H1 (cell line): ENCODE results near the gene OGFR. TPM values are rescaled to one million over a fixed set of nuclear protein-coding genes. Genes with fewer than 3 reads are reported as not detected.

Experiments used
- CTCF ChIA-PET: fragments of 300-600 bp; sonication (Branson Sonifier 250); formaldehyde crosslinking; loops from one replicate; lab custom pipeline; 2021; ENCODE audit not compliant: partially characterized antibody; lab: Charles Lee
- POLR2A ChIA-PET: fragments of 300-600 bp; sonication (Branson Sonifier 250); formaldehyde crosslinking; loops from one replicate; lab custom pipeline; 2021; ENCODE audit warnings: inconsistent platforms; ENCODE audit not compliant: partially characterized antibody; lab: Charles Lee
- DNase-seq, 2 experiments: peaks; one replicate each; pipeline versions ENCODE4 v3.0.0 to v3.0.0-alpha.2; 2010 to 2022; ENCODE audit warnings: low spot score in 2 of 2, low read depth in 1 of 2, mixed read lengths in 1 of 2
- FAIRE-seq: peaks from 2 replicates; lab custom pipeline; 2011; peaks lifted over from hg19 to GRCh38; lab: Jason Lieb, UNC
- H2AFZ ChIP-seq: 2 replicates; pipeline ENCODE4 v1.8.1; 2012; ENCODE audit warnings: low read length, inconsistent platforms
- H2AK5ac ChIP-seq: 2 replicates; pipeline ENCODE4 v1.6.1; 2013; ENCODE audit warnings: low read depth, low read length
- H2BK120ac ChIP-seq: replicated peaks from 2 replicates; pipeline ENCODE3; 2013; ENCODE audit warnings: low read depth, low read length, inconsistent platforms
- H2BK12ac ChIP-seq: 2 replicates; pipeline ENCODE4 v1.6.1; 2013; ENCODE audit warnings: low read depth, low read length
- H2BK15ac ChIP-seq: 2 replicates; pipeline ENCODE4 v1.6.1; 2013; ENCODE audit warnings: low read length
- H2BK20ac ChIP-seq: 2 replicates; pipeline ENCODE4 v1.6.1; 2013; ENCODE audit warnings: low read length
- H2BK5ac ChIP-seq: 2 replicates; pipeline ENCODE4 v1.6.1; 2013; ENCODE audit warnings: low read depth, low read length
- H3K14ac ChIP-seq: 2 replicates; pipeline ENCODE4 v1.6.1; 2013; ENCODE audit warnings: inconsistent platforms; ENCODE audit not compliant: insufficient read length
- H3K18ac ChIP-seq: 2 replicates; pipeline ENCODE4 v1.6.1; 2013; ENCODE audit warnings: low read length; ENCODE audit errors: extremely low read depth
- H3K23ac ChIP-seq: 2 replicates; pipeline ENCODE4 v1.6.1; 2013; ENCODE audit warnings: inconsistent platforms; ENCODE audit not compliant: insufficient read length
- H3K23me2 ChIP-seq: 2 replicates; pipeline ENCODE4 v1.6.1; 2013; ENCODE audit warnings: low read depth, low read length
- H3K27ac ChIP-seq: 2 replicates; pipeline ENCODE4 v1.6.1; 2011; ENCODE audit warnings: low read depth, low read length, inconsistent platforms
- H3K27me3 ChIP-seq, 4 experiments: replicated peaks in 1 of 4; 1 replicate in 1 of 4; 2 replicates in 3 of 4; pipeline versions ENCODE4 v1.6.1 to v1.8.1; 2011 to 2013; ENCODE audit warnings: low read length in 3 of 4, mild to moderate bottlenecking in 3 of 4, inconsistent platforms in 2 of 4, mixed read lengths in 2 of 4, moderate library complexity in 1 of 4; ENCODE audit not compliant: control insufficient read depth in 3 of 4, insufficient read depth in 3 of 4; ENCODE audit errors: extremely low read depth in 1 of 4
- H3K36me3 ChIP-seq, 4 experiments: 2 replicates each; pipeline versions ENCODE4 v1.6.1 to v1.8.1; 2011 to 2013; ENCODE audit warnings: mild to moderate bottlenecking in 4 of 4, low read length in 3 of 4, moderate library complexity in 2 of 4, control low read depth in 1 of 4, inconsistent platforms in 1 of 4; ENCODE audit not compliant: insufficient read depth in 4 of 4, control insufficient read depth in 2 of 4
- H3K4ac ChIP-seq: replicated peaks from 2 replicates; pipeline ENCODE3; 2013; ENCODE audit warnings: low read length, low read depth, mixed read lengths, inconsistent platforms; ENCODE audit not compliant: insufficient read length
- H3K4me1 ChIP-seq, 4 experiments: replicated peaks in 1 of 4; 1 replicate in 1 of 4; 2 replicates in 3 of 4; pipeline versions ENCODE4 v1.6.1 to v1.8.1; 2011 to 2013; ENCODE audit warnings: low read length in 3 of 4, inconsistent platforms in 2 of 4, mixed read lengths in 1 of 4; ENCODE audit not compliant: insufficient read depth in 4 of 4, control insufficient read depth in 3 of 4
- H3K4me2 ChIP-seq, 2 experiments: 2 replicates each; pipeline versions ENCODE4 v1.6.1 to v1.8.1; 2011 to 2013; ENCODE audit warnings: low read depth in 2 of 2, low read length in 2 of 2, control low read depth in 1 of 2, inconsistent platforms in 1 of 2, mild to moderate bottlenecking in 1 of 2; ENCODE audit not compliant: insufficient read depth in 1 of 2
- H3K4me3 ChIP-seq, 4 experiments: fragments of 200-600, 300-600 bp in 1 of 4; sonication (generic), shearing (Covaris generic), sonication (Bioruptor Twin) in 1 of 4; 2 replicates each; pipeline versions ENCODE4 v1.5.1 to v1.8.1; 2011 to 2016; ENCODE audit warnings: low read length in 4 of 4, low read depth in 3 of 4, control low read depth in 2 of 4, inconsistent platforms in 2 of 4, mild to moderate bottlenecking in 2 of 4, mixed read lengths in 1 of 4, moderate library complexity in 1 of 4; ENCODE audit not compliant: insufficient read depth in 2 of 4; ENCODE audit errors: extremely low read depth in 1 of 4
- H3K56ac ChIP-seq: replicated peaks from 2 replicates; pipeline ENCODE3; 2013; ENCODE audit warnings: low read depth, mild to moderate bottlenecking, mixed read lengths, low read length, inconsistent platforms; ENCODE audit not compliant: insufficient read length
- H3K79me1 ChIP-seq: 2 replicates; pipeline ENCODE4 v1.6.1; 2013; ENCODE audit warnings: low read depth, low read length, control low read depth
- H3K79me2 ChIP-seq, 2 experiments: 2 replicates each; pipeline versions ENCODE4 v1.6.1 to v1.8.1; 2012 to 2013; ENCODE audit warnings: low read length in 2 of 2, mild to moderate bottlenecking in 2 of 2, inconsistent platforms in 1 of 2; ENCODE audit not compliant: insufficient read depth in 2 of 2, control insufficient read depth in 1 of 2
- H3K9ac ChIP-seq, 4 experiments: replicated peaks in 1 of 4; 1 replicate in 1 of 4; 2 replicates in 3 of 4; pipeline versions ENCODE4 v1.6.1 to v1.8.1; 2011 to 2013; ENCODE audit warnings: low read depth in 3 of 4, low read length in 3 of 4, control low read depth in 2 of 4, mild to moderate bottlenecking in 2 of 4, moderate library complexity in 2 of 4, inconsistent platforms in 1 of 4; ENCODE audit errors: extremely low read depth in 1 of 4
- H3K9me3 ChIP-seq, 2 experiments: 2 replicates each; pipeline versions ENCODE4 v1.6.1 to v1.8.1; 2012 to 2013; ENCODE audit warnings: mild to moderate bottlenecking in 2 of 2, moderate library complexity in 2 of 2, control low read depth in 1 of 2, inconsistent platforms in 1 of 2, low read depth in 1 of 2, low read length in 1 of 2, mixed read lengths in 1 of 2; ENCODE audit not compliant: insufficient read depth in 2 of 2
- H4K20me1 ChIP-seq, 2 experiments: replicated peaks in 1 of 2; 2 replicates each; pipeline versions ENCODE3 to v1.8.1; 2011 to 2013; ENCODE audit warnings: inconsistent platforms in 2 of 2, low read length in 2 of 2, mild to moderate bottlenecking in 1 of 2; ENCODE audit not compliant: insufficient read depth in 2 of 2, control insufficient read depth in 1 of 2
- H4K5ac ChIP-seq: 2 replicates; pipeline ENCODE4 v1.6.1; 2013; ENCODE audit warnings: low read length, low read depth, mixed read lengths, inconsistent platforms; ENCODE audit not compliant: insufficient read length
- H4K8ac ChIP-seq: 2 replicates; pipeline ENCODE4 v1.8.0; 2013; ENCODE audit warnings: mild to moderate bottlenecking, moderate library complexity, low read length, inconsistent platforms; ENCODE audit not compliant: insufficient read depth; ENCODE audit errors: extremely low read depth
- H4K91ac ChIP-seq: replicated peaks from 2 replicates; pipeline ENCODE3; 2013; ENCODE audit warnings: low read length, mixed read lengths, inconsistent platforms; ENCODE audit not compliant: insufficient read length
- EGR1 ChIP-seq: IDR thresholded peaks from 2 replicates; pipeline ENCODE4 v1.6.1; 2011; ENCODE audit warnings: low read depth, low read length, borderline replicate concordance
- FOSL1 ChIP-seq: IDR thresholded peaks from 2 replicates; pipeline ENCODE4 v1.6.1; 2011; ENCODE audit warnings: mild to moderate bottlenecking, low read depth, low read length, moderate library complexity; ENCODE audit not compliant: insufficient read depth
- WGBS, 2 experiments: shearing (Covaris generic) in 1 of 2; methylation state at CpG; one replicate each; pipeline versions ENCODE4 v1.1.6 to v1.1.7; 2013 to 2015; ENCODE audit warnings: low lambda C conversion rate in 2 of 2, mixed read lengths in 2 of 2, inconsistent platforms in 1 of 2, low coverage in 1 of 2, missing lambda C conversion rate in 1 of 2; ENCODE audit not compliant: insufficient replicate concordance in 2 of 2, insufficient coverage in 1 of 2, insufficient read length in 1 of 2; ENCODE audit errors: extremely low coverage in 1 of 2, missing lambda C conversion rate in 1 of 2; 5-methylcytosine and 5-hydroxymethylcytosine counted together
- polyA plus RNA-seq, 7 experiments: library from polyadenylated mRNA; depleted of rRNA in 3 of 7; stranded (reverse) in 5 of 7; unstranded in 2 of 7; fragments of >200 nt in 5 of 7; fragments of 200-250 nt in 2 of 7; gene quantifications; 1 replicate in 5 of 7; 2 replicates in 1 of 7; 4 replicates in 1 of 7; pipeline versions ENCODE4 v1.2.1 to v1.2.3, GENCODE V29; 2011 to 2013; ENCODE audit warnings: missing spikeins in 2 of 7, mixed read lengths in 2 of 7
- total RNA-seq: library from RNA; stranded (reverse); fragmentation: NEBNext Ultra II Directional; extraction: Animal tissue kit (Norgen Biotek cat#: 25700); gene quantifications from 2 replicates; pipeline ENCODE4 v1.2.1, GENCODE V29; 2021

OGFR gene
- total and polyA plus RNA-seq, 2 of the 8 experiments (the other 6 are each of a cell fraction or from before 2014, with no cell fraction given) = 13.9 to 25.1 TPM

- H3K9me3 ChIP-seq = no peaks in the 10 kb centered on the region
- H2AFZ ChIP-seq = no peak overlapping the region
- no peaks in the 10 kb centered on the region for H3K79me1 ChIP-seq
- no peak overlapping the region for H4K5ac ChIP-seq
- CTCF ChIA-PET = interaction anchor here (0.7 to 2.1 kb wide), 7 partner anchors 10 to 388 kb away, joined by 3 to 9 read pairs (median 4); no protein-coding TSS in a partner anchor
- H2BK120ac ChIP-seq = no peak overlapping the region
- H3K36me3 ChIP-seq = peaks cover 0 to 22% (median 4%) of the 10 kb centered on the region in 4 experiments; a peak in 5 of 8 replicates
- 95% methylated on average over 21 of the region's 24 CpGs; no CpG with 5 or more reads in 1 of the 2 experiments for WGBS, 2 experiments
- no peaks in the 10 kb centered on the region for H4K20me1 ChIP-seq
- no peak overlapping the region for H3K9ac ChIP-seq
- no peak overlapping the region for H3K27ac ChIP-seq
- H2BK12ac ChIP-seq = no peak overlapping the region
- H3K4me2 ChIP-seq = no peak overlapping the region
- no peak overlapping the region for H3K18ac ChIP-seq
- TF ChIP-seq FOSL1 (no peak), EGR1 (no peak)
- no peak overlapping the region for H3K14ac ChIP-seq
- no peak overlapping the region for H3K4ac ChIP-seq
- no peak overlapping the region for H3K23ac ChIP-seq
- H2BK5ac ChIP-seq = no peak overlapping the region
- H3K79me2 ChIP-seq = no peaks in the 10 kb centered on the region
- H2BK15ac ChIP-seq = no peak overlapping the region
- no peaks in the 10 kb centered on the region for H3K27me3 ChIP-seq
- no peaks in the 10 kb centered on the region for H3K23me2 ChIP-seq
- H2AK5ac ChIP-seq = no peak overlapping the region
- no peak for DNase-seq
- POLR2A ChIA-PET = interaction anchor here (1.2 to 2.6 kb wide), 4 partner anchors 10 to 20 kb away, joined by 3 to 11 read pairs (median 6); no protein-coding TSS in a partner anchor
- no peak overlapping the region for H4K91ac ChIP-seq
- no peak for FAIRE-seq
- no peak overlapping the region for H3K4me3 ChIP-seq
- H2BK20ac ChIP-seq = no peak overlapping the region
- H3K4me1 ChIP-seq = peaks cover 0 to 10% (median 0%) of the 10 kb centered on the region in 4 experiments; a peak in 2 of 7 replicates
- no peak overlapping the region for H4K8ac ChIP-seq
- no peak overlapping the region for H3K56ac ChIP-seq
Measured at GRCh38 chr20:62834967-62835730, 30.5 kb downstream of the OGFR start.
